BJ (cell line): ENCODE data around the gene CTNNA2. TPM values are rescaled to one million over a fixed set of nuclear protein-coding genes. Genes with fewer than 3 reads are reported as not detected.

Experiments
- CTCF ChIA-PET: fragments of 350-600 bp; formaldehyde crosslinking; extraction: SDS; loops from one replicate; lab custom pipeline; 2021; ENCODE audit warnings: antibody characterized with exemption, inconsistent platforms; lab: Yijun Ruan, JAX
- POLR2A ChIA-PET: fragments of 300-600 bp; sonication (Branson Sonifier 250); formaldehyde crosslinking; extraction: SDS; loops from one replicate; lab custom pipeline; 2021; ENCODE audit warnings: antibody characterized with exemption; lab: Charles Lee
- DNase-seq: peaks from one replicate; pipeline ENCODE4 v3.0.0-alpha.2; 2011; ENCODE audit warnings: low read depth
- H3K27me3 ChIP-seq: 2 replicates; pipeline ENCODE4 v1.6.0; 2011; ENCODE audit warnings: low read length; ENCODE audit not compliant: control insufficient read depth, insufficient read depth
- H3K36me3 ChIP-seq: 2 replicates; pipeline ENCODE4 v1.5.1; 2011; ENCODE audit warnings: low read length; ENCODE audit not compliant: control insufficient read depth, insufficient read depth
- H3K4me3 ChIP-seq: 2 replicates; pipeline ENCODE4 v1.5.1; 2011; ENCODE audit warnings: low read depth, mild to moderate bottlenecking, control low read depth, low read length
- polyA plus RNA-seq: library from polyadenylated mRNA; depleted of rRNA; stranded (reverse); fragments of >200 nt; gene quantifications from 2 replicates; pipeline ENCODE4 v1.2.3, GENCODE V29; 2011
- TF ChIP-seq, protein P1 (sequence below): IDR thresholded peaks from 2 replicates; pipeline ENCODE4 v1.5.1; 2011; ENCODE audit warnings: low read depth, mild to moderate bottlenecking, control low read depth, inconsistent platforms, low read length, moderate library complexity; ENCODE audit not compliant: insufficient read depth

Gene CTNNA2
- polyA plus RNA-seq, 1 experiment, result not detected

DNA sequence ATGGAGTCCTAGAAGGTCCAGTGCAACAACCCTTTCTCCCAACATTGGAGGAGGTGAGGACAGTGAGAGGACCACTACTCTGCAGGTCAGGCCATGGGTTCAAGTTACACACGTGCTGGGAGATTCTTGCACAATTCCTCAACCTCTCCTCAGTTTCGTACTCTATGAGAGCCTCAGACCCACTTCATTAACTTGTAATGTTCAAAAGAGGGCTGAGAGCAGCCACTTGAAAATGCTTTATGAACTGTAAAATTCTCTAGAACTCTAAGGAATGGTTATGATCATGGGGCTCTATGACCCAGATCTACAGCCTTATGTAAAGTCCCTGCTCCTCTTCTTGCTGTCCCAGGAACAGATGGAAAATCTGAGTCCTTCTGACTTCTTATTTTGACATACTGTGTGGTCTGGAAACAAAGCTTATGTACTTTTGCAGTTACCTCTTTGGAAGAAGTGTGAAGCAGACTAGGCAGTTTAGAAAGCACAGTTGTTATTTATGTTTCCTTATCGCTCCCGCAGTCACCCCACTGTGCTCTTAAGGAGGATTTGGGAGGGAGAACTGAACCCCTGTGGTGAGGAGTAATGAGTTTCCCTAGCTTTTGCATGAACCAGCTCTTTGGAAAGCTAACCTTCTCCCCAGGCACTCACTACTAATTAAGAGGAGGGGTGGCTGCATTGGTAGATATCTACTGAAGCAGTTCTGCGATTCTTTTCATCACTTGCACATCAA is 495.1 kb downstream of the CTNNA2 start:
- ChIA-PET CTCF (interaction anchor here (1.4 kb wide), 1 partner anchor 10 kb away, joined by 4 read pairs; no protein-coding TSS in a partner anchor), POLR2A (no interaction called here)
- no peaks in the 10 kb centered on the region for H3K27me3 ChIP-seq

DNA sequence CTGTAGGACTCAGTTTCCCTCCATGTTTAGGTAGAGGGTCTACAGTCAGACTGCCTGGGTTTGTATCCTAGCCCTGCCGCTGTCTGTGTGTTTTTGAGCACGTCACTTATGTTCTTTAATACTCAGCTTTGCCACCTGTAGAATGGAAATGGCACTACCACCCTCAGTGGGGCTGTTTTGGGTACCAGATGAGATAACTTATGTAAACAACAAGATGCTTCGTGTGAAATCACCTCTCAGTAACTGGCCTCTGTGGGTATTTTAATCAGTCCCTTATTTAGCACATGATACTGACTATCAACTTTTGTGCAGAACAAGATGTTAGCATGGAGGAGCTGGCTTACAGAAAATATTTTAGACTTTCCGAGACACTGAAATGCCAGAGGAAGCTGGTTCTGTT is 495.7 kb downstream of the CTNNA2 start:
- TF ChIP-seq, protein P1, sequence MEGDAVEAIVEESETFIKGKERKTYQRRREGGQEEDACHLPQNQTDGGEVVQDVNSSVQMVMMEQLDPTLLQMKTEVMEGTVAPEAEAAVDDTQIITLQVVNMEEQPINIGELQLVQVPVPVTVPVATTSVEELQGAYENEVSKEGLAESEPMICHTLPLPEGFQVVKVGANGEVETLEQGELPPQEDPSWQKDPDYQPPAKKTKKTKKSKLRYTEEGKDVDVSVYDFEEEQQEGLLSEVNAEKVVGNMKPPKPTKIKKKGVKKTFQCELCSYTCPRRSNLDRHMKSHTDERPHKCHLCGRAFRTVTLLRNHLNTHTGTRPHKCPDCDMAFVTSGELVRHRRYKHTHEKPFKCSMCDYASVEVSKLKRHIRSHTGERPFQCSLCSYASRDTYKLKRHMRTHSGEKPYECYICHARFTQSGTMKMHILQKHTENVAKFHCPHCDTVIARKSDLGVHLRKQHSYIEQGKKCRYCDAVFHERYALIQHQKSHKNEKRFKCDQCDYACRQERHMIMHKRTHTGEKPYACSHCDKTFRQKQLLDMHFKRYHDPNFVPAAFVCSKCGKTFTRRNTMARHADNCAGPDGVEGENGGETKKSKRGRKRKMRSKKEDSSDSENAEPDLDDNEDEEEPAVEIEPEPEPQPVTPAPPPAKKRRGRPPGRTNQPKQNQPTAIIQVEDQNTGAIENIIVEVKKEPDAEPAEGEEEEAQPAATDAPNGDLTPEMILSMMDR, result no peak
- no peak for DNase-seq
- ChIA-PET CTCF (interaction anchor here (1.4 kb wide), 1 partner anchor 9 kb away, joined by 4 read pairs; no protein-coding TSS in a partner anchor), POLR2A (no interaction called here)
- no peak overlapping the region for H3K4me3 ChIP-seq
- H3K36me3 ChIP-seq, result no peaks in the 10 kb centered on the region
- no peaks in the 10 kb centered on the region for H3K27me3 ChIP-seq

More for the DNA sequence above, 495.1 kb downstream of the CTNNA2 start:
- H3K36me3 ChIP-seq, result no peaks in the 10 kb centered on the region
- no peak for DNase-seq
- TF ChIP-seq, protein P1, result no peak
- no peak overlapping the region for H3K4me3 ChIP-seq

DNA sequence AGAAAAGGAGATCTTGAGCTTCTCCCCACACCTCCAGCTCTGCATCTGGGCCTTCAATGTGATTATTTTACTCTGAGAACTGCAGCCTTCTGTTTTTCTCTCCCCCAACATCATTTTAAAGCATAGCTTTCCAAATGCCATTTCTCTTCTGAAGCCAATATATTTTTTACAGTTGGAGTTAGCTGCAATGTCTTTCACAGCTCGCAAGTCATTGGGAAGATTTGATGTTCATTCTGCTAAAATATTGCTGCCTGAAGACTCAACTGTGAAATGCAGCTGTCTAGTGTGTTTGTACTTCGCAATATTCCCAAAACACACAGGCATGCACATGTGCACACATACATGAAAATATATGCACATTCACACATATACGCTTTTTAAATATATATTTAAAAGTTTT is 496.4 kb downstream of the CTNNA2 start:
- CTCF ChIA-PET, result interaction anchor here (1.4 kb wide), 1 partner anchor 9 kb away, joined by 4 read pairs; no protein-coding TSS in a partner anchor

DNA sequence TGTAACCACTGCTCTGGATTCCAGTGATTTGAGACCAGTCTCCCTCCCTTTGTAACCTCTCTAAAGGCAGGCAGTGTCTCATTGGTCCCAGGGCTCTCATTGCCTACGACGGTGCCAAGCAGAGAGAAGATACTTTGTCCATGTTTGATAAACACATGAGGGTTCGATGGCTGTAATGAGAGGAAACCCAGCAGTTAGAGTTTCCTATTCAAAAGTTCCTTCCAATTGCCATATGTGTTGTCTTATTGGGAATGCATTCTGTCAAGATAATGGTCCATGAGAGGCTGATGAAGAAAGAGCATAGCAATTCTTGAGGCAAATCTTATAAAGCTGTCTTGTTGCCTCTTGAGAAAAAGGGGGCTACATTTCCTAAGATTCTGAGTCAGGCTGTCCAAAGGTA is 499.2 kb downstream of the CTNNA2 start:
- TF ChIP-seq, protein P1, result no peak

More for the DNA sequence above, 496.4 kb downstream of the CTNNA2 start:
- no peak overlapping the region for H3K4me3 ChIP-seq
- POLR2A ChIA-PET, result no interaction called here
- no peak for DNase-seq
- TF ChIP-seq, protein P1, result no peak
- no peaks in the 10 kb centered on the region for H3K27me3 ChIP-seq
- H3K36me3 ChIP-seq, result no peaks in the 10 kb centered on the region

DNA sequence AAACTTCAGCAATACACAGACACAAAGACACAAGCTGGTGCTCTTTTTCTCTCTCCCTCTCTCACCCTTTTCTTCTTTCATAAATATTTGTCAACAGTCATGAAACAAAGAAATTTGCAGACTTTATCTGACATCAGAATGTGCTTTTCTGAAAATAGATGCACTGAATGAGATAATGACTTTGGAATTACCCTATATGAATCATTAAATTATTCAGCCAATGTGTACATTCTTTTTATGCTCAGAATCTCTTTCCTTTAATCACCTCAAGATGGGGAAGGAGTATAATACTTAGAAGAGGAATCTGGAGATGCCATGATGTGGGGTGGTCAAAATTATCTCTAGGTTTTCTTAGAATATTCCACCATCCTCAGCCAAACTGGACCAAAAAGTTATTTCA is 501.8 kb downstream of the CTNNA2 start:
- DNase-seq, result no peak
- no peaks in the 10 kb centered on the region for H3K27me3 ChIP-seq
- H3K4me3 ChIP-seq, result no peak overlapping the region
- ChIA-PET CTCF (interaction anchor here (0.9 kb wide), 1 partner anchor 14 kb away, joined by 3 read pairs; no protein-coding TSS in a partner anchor), POLR2A (no interaction called here)
- TF ChIP-seq, protein P1, result no peak
- no peaks in the 10 kb centered on the region for H3K36me3 ChIP-seq

More for the DNA sequence above, 499.2 kb downstream of the CTNNA2 start:
- Histone ChIP-seq H3K27me3 (no peaks in the 10 kb centered on the region), H3K4me3 (no peak overlapping the region), H3K36me3 (no peaks in the 10 kb centered on the region)
- POLR2A ChIA-PET, result no interaction called here
- no peak for DNase-seq
- CTCF ChIA-PET, result interaction anchor here (1.0 kb wide), 1 partner anchor 10 kb away, joined by 3 read pairs; no protein-coding TSS in a partner anchor
